HCT116 (cell line): ENCODE data around the gene ZBTB39. TPM values are rescaled to one million over a fixed set of nuclear protein-coding genes. Genes with fewer than 3 reads are reported as not detected.

ENCODE experiments used
- ATAC-seq: fragments of 200-7000 bp; cut with Tn5 transposase; 2 replicates; pipeline ENCODE4 v1.9.1; 2020; ENCODE audit warnings: mild to moderate bottlenecking, moderate library complexity
- BruUV-seq: library from RNA; stranded (reverse); fragments of 400-500 nt; replicated peaks from 2 replicates; lab custom pipeline; 2021; lab: Mats Ljungman, UMichigan
- CTCF ChIA-PET: fragments of 300-600 bp; sonication (Branson Sonifier 250); formaldehyde crosslinking; loops from one replicate; lab custom pipeline; 2021; ENCODE audit warnings: antibody characterized with exemption; lab: Charles Lee
- POLR2A ChIA-PET: fragments of 300-600, 350-600 bp; sonication (Branson Sonifier 250); formaldehyde crosslinking; loops from one replicate; lab custom pipeline; 2021; ENCODE audit warnings: antibody characterized with exemption; lab: Charles Lee
- RAD21 ChIA-PET, 2 experiments: fragments of 300-600 bp; sonication (Branson Sonifier 250); formaldehyde crosslinking; loops; one replicate each; lab custom pipeline; 2023; ENCODE audit warnings: low total read pairs in 2 of 2; ENCODE audit not compliant: uncharacterized antibody in 2 of 2, unreplicated experiment in 2 of 2, low non-redundant PET in 1 of 2; lab: Charles Lee
- DNase-seq: peaks from one replicate; pipeline ENCODE4 v3.0.0-alpha.2; 2010; ENCODE audit warnings: low read depth, low spot score
- H2AFZ ChIP-seq: fragments of 200-600 bp; shearing (Covaris generic), sonication (generic); 2 replicates; pipeline ENCODE4 v1.6.1; 2017; ENCODE audit warnings: low read depth, mixed run types, mixed read lengths, antibody characterized with exemption, low read length; ENCODE audit not compliant: poor library complexity, severe bottlenecking
- H3K27ac ChIP-seq: 2 replicates; pipeline ENCODE4 v1.5.1; 2012; ENCODE audit warnings: low read depth, low read length
- H3K27me3 ChIP-seq: fragments of 200-600 bp; sonication (generic); 2 replicates; pipeline ENCODE4 v1.6.1; 2016; ENCODE audit warnings: mixed run types, low read length, mixed read lengths; ENCODE audit not compliant: insufficient read depth
- H3K36me3 ChIP-seq, 2 experiments: fragments of 200-500 bp in 1 of 2; fragments of 200-600 bp in 1 of 2; sonication (Bioruptor generic) in 1 of 2; sonication (generic) in 1 of 2; 2 replicates each; pipeline versions ENCODE4 v1.5.1 to v1.6.1; 2014 to 2016; ENCODE audit warnings: low read length in 2 of 2, inconsistent platforms in 1 of 2, mixed read lengths in 1 of 2, mixed run types in 1 of 2; ENCODE audit not compliant: insufficient read depth in 2 of 2, control insufficient read depth in 1 of 2
- H3K4me1 ChIP-seq, 2 experiments: fragments of 200-600 bp in 1 of 2; sonication (generic) in 1 of 2; 2 replicates each; pipeline versions ENCODE4 v1.5.1 to v1.6.1; 2012 to 2017; ENCODE audit warnings: low read length in 2 of 2, inconsistent platforms in 1 of 2, mild to moderate bottlenecking in 1 of 2, mixed read lengths in 1 of 2, mixed run types in 1 of 2, moderate library complexity in 1 of 2; ENCODE audit not compliant: insufficient read depth in 2 of 2, control insufficient read depth in 1 of 2
- H3K4me2 ChIP-seq: fragments of 200-600 bp; sonication (generic); 2 replicates; pipeline ENCODE4 v1.6.1; 2017; ENCODE audit warnings: mixed run types, low read length, mixed read lengths
- H3K4me3 ChIP-seq, 2 experiments: fragments of 200-600 bp in 1 of 2; sonication (generic) in 1 of 2; replicated peaks in 1 of 2; 2 replicates each; pipeline ENCODE4 v1.5.1; 2011 to 2016; ENCODE audit warnings: low read length in 2 of 2, control low read depth in 1 of 2, low read depth in 1 of 2, mild to moderate bottlenecking in 1 of 2, mixed read lengths in 1 of 2, mixed run types in 1 of 2
- H3K79me2 ChIP-seq: fragments of 200-600 bp; sonication (generic); 2 replicates; pipeline ENCODE4 v1.6.1; 2017; ENCODE audit warnings: mild to moderate bottlenecking, mixed run types, low read length, moderate library complexity, mixed read lengths; ENCODE audit not compliant: insufficient read depth
- H3K9ac ChIP-seq: fragments of 200-600 bp; sonication (generic); 2 replicates; pipeline ENCODE4 v1.6.1; 2016; ENCODE audit warnings: low read length, mixed read lengths
- H3K9me2 ChIP-seq: fragments of 200-600 bp; sonication (generic), shearing (Covaris generic); 2 replicates; pipeline ENCODE4 v1.6.1; 2017; ENCODE audit warnings: mixed run types, mild to moderate bottlenecking, moderate library complexity; ENCODE audit not compliant: insufficient read depth
- H3K9me3 ChIP-seq, 2 experiments: fragments of 200-500 bp in 1 of 2; fragments of 200-600 bp in 1 of 2; sonication (Bioruptor generic) in 1 of 2; sonication (generic) in 1 of 2; 2 replicates each; pipeline ENCODE4 v1.6.1; 2014 to 2017; ENCODE audit warnings: low read length in 2 of 2, mixed read lengths in 2 of 2, inconsistent platforms in 1 of 2, low read depth in 1 of 2, mild to moderate bottlenecking in 1 of 2, mixed run types in 1 of 2, moderate library complexity in 1 of 2; ENCODE audit not compliant: control insufficient read depth in 1 of 2, insufficient read depth in 1 of 2
- H4K20me1 ChIP-seq: fragments of 200-600 bp; sonication (generic), shearing (Covaris generic); 2 replicates; pipeline ENCODE4 v1.6.1; 2017; ENCODE audit warnings: mixed run types, mild to moderate bottlenecking, moderate library complexity; ENCODE audit not compliant: insufficient read depth
- CBX3 ChIP-seq: IDR thresholded peaks from 2 replicates; pipeline ENCODE4 v1.6.1; 2012; ENCODE audit warnings: low read depth
- POLR2A ChIP-seq: IDR thresholded peaks from 2 replicates; pipeline ENCODE4 v1.7.0; 2011; ENCODE audit warnings: borderline replicate concordance; ENCODE audit not compliant: insufficient read depth, insufficient read length; ENCODE audit errors: extremely low read depth
- POLR2AphosphoS5 ChIP-seq: IDR thresholded peaks from 2 replicates; pipeline ENCODE4 v1.6.1; 2011; ENCODE audit warnings: mild to moderate bottlenecking, low read depth, low read length, moderate library complexity
- SIN3A ChIP-seq: IDR thresholded peaks from 2 replicates; pipeline ENCODE4 v1.6.1; 2012; ENCODE audit warnings: low read depth
- YY1 ChIP-seq: IDR thresholded peaks from 2 replicates; pipeline ENCODE4 v1.6.1; 2011; ENCODE audit warnings: low read length, low read depth, moderate library complexity, mild to moderate bottlenecking; ENCODE audit not compliant: insufficient replicate concordance; ENCODE audit errors: extremely low read depth
- ZFX ChIP-seq: fragments of 450-650 bp; IDR thresholded peaks from 2 replicates; pipeline ENCODE4 v1.6.1; 2017
- intact Hi-C: fragments of 100-400 bp; cut with micrococcal nuclease; formaldehyde crosslinking; loops from 2 replicates; pipeline ENCODE4 v1.10.0; 2022
- total RNA-seq: library from RNA; stranded (reverse); gene quantifications from one replicate; pipeline ENCODE4 v1.2.1, GENCODE V29; 2021; ENCODE audit not compliant: unreplicated experiment
- TF ChIP-seq, protein P1 (sequence below): IDR thresholded peaks from 2 replicates; pipeline ENCODE4 v1.6.1; 2012
- TF ChIP-seq, protein P2 (sequence below), 3 experiments: fragments of 200-600 bp in 1 of 3; sonication (generic) in 1 of 3; IDR thresholded peaks in 2 of 3; conservative IDR thresholded peaks in 1 of 3; 2 replicates each; pipeline ENCODE4 v1.5.1; 2012 to 2017; ENCODE audit warnings: low read depth in 2 of 3, low read length in 2 of 3, antibody characterized with exemption in 1 of 3, borderline replicate concordance in 1 of 3, control low read depth in 1 of 3, mild to moderate bottlenecking in 1 of 3, mixed read lengths in 1 of 3, mixed run types in 1 of 3, moderate library complexity in 1 of 3; ENCODE audit not compliant: insufficient read depth in 1 of 3
- TF ChIP-seq, protein P3 (sequence below): IDR thresholded peaks from 2 replicates; pipeline ENCODE4 v1.6.1; 2011; ENCODE audit warnings: mild to moderate bottlenecking, low read length, moderate library complexity; ENCODE audit not compliant: insufficient replicate concordance; ENCODE audit errors: extremely low read depth
- TF ChIP-seq, protein P4 (sequence below): IDR thresholded peaks from 2 replicates; pipeline ENCODE4 v1.6.1; 2012; ENCODE audit warnings: low read depth

ZBTB39 gene
- total RNA-seq, 1 experiment from 2014 or later: 12.3 TPM

DNA sequence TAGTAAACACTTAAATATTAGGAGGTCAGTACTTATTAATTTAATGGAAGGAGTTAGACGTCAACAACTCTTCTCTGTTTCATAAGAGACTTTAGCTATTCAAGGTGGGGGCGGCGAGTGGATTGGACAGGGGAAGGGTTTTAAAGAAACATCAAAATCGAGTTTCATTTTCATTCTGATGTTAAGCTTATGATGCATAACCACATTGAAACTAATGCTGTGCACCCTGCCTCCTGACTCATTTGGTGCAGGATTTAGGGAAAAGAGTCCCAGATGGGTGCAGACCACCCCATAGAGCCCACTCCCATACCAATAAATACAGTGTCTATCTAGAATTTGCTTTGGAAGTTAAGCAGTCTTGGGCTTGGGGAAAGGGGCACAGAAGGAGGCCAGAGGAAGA lies 7.4 kb downstream of the ZBTB39 start:
- Histone ChIP-seq H3K9me2 (no peaks in the 10 kb centered on the region), H3K36me3 (peaks cover 21 to 27% of the 10 kb centered on the region in 2 experiments), H3K4me1 (peaks cover 0 to 6% of the 10 kb centered on the region in 2 experiments; a peak in 3 of 4 replicates), H3K27ac (no peak overlapping the region), H4K20me1 (no peaks in the 10 kb centered on the region), H3K9ac (no peak overlapping the region), H3K27me3 (no peaks in the 10 kb centered on the region), H3K79me2 (peaks cover 33% of the 10 kb centered on the region), H3K4me2 (no peak overlapping the region), H3K4me3 (no peak overlapping the region), H3K9me3 (no peaks in the 10 kb centered on the region), H2AFZ (no peak overlapping the region)
- TF ChIP-seq ZFX (no peak), CBX3 (no peak), POLR2AphosphoS5 (no peak), YY1 (no peak)
- TF ChIP-seq, protein P1, sequence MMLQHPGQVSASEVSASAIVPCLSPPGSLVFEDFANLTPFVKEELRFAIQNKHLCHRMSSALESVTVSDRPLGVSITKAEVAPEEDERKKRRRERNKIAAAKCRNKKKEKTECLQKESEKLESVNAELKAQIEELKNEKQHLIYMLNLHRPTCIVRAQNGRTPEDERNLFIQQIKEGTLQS: no peak
- TF ChIP-seq, protein P2, sequence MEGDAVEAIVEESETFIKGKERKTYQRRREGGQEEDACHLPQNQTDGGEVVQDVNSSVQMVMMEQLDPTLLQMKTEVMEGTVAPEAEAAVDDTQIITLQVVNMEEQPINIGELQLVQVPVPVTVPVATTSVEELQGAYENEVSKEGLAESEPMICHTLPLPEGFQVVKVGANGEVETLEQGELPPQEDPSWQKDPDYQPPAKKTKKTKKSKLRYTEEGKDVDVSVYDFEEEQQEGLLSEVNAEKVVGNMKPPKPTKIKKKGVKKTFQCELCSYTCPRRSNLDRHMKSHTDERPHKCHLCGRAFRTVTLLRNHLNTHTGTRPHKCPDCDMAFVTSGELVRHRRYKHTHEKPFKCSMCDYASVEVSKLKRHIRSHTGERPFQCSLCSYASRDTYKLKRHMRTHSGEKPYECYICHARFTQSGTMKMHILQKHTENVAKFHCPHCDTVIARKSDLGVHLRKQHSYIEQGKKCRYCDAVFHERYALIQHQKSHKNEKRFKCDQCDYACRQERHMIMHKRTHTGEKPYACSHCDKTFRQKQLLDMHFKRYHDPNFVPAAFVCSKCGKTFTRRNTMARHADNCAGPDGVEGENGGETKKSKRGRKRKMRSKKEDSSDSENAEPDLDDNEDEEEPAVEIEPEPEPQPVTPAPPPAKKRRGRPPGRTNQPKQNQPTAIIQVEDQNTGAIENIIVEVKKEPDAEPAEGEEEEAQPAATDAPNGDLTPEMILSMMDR (IDR thresholded peaks at IDR 0.05 in 2 of 3, conservative IDR thresholded peaks at IDR 0.05 in 1 of 3; ENCODE audit: borderline replicate concordance in 1 of 3, insufficient read depth in 1 of 3, low read depth in 2 of 3, low read length in 2 of 3): no peak
- POLR2A ChIA-PET: no interaction called here
- no peak for ATAC-seq
- intact Hi-C loops: no loop called here
- no peak for DNase-seq
- RAD21 ChIA-PET: no interaction called here
- CTCF ChIA-PET: no interaction called here
- no TSS peak for BruUV-seq

DNA sequence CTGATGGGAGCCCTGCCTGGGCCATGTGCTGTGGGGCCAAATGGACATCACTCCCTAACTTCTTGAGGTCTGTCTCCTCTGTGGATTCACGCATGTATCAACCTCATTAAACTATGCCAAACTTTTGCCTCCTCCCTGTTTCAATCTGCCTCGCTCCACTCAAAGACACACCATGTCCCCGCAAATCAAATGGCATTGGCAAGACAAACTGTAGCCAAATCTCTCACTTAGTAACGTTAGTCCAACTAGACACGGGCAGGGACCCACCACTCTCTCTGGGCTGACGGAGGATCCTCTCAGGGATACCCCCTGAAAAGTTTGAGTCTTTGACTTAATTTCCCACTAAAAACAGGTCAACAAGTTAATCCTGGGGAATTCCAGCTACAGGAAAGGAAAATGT lies 8.0 kb downstream of the ZBTB39 start:
- Histone ChIP-seq H3K4me1 (peaks cover 0 to 6% of the 10 kb centered on the region in 2 experiments; a peak in 3 of 4 replicates), H3K27ac (no peak overlapping the region), H3K9me3 (no peaks in the 10 kb centered on the region), H3K4me2 (no peak overlapping the region), H4K20me1 (no peaks in the 10 kb centered on the region), H3K9me2 (no peaks in the 10 kb centered on the region), H3K4me3 (no peak overlapping the region), H3K27me3 (no peaks in the 10 kb centered on the region), H3K9ac (no peak overlapping the region), H2AFZ (no peak overlapping the region), H3K79me2 (peaks cover 27% of the 10 kb centered on the region), H3K36me3 (peaks cover 19 to 21% of the 10 kb centered on the region in 2 experiments)
- BruUV-seq: no TSS peak
- RAD21 ChIA-PET: no interaction called here
- ATAC-seq: no peak
- POLR2A ChIA-PET: no interaction called here
- DNase-seq: no peak
- CTCF ChIA-PET: no interaction called here
- intact Hi-C loops: no loop called here
- no peak for TF ChIP-seq POLR2A
- TF ChIP-seq SIN3A: no peak
- TF ChIP-seq, protein P3, sequence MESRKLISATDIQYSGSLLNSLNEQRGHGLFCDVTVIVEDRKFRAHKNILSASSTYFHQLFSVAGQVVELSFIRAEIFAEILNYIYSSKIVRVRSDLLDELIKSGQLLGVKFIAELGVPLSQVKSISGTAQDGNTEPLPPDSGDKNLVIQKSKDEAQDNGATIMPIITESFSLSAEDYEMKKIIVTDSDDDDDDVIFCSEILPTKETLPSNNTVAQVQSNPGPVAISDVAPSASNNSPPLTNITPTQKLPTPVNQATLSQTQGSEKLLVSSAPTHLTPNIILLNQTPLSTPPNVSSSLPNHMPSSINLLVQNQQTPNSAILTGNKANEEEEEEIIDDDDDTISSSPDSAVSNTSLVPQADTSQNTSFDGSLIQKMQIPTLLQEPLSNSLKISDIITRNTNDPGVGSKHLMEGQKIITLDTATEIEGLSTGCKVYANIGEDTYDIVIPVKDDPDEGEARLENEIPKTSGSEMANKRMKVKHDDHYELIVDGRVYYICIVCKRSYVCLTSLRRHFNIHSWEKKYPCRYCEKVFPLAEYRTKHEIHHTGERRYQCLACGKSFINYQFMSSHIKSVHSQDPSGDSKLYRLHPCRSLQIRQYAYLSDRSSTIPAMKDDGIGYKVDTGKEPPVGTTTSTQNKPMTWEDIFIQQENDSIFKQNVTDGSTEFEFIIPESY: no peak
- TF ChIP-seq, protein P4, sequence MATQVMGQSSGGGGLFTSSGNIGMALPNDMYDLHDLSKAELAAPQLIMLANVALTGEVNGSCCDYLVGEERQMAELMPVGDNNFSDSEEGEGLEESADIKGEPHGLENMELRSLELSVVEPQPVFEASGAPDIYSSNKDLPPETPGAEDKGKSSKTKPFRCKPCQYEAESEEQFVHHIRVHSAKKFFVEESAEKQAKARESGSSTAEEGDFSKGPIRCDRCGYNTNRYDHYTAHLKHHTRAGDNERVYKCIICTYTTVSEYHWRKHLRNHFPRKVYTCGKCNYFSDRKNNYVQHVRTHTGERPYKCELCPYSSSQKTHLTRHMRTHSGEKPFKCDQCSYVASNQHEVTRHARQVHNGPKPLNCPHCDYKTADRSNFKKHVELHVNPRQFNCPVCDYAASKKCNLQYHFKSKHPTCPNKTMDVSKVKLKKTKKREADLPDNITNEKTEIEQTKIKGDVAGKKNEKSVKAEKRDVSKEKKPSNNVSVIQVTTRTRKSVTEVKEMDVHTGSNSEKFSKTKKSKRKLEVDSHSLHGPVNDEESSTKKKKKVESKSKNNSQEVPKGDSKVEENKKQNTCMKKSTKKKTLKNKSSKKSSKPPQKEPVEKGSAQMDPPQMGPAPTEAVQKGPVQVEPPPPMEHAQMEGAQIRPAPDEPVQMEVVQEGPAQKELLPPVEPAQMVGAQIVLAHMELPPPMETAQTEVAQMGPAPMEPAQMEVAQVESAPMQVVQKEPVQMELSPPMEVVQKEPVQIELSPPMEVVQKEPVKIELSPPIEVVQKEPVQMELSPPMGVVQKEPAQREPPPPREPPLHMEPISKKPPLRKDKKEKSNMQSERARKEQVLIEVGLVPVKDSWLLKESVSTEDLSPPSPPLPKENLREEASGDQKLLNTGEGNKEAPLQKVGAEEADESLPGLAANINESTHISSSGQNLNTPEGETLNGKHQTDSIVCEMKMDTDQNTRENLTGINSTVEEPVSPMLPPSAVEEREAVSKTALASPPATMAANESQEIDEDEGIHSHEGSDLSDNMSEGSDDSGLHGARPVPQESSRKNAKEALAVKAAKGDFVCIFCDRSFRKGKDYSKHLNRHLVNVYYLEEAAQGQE: no peak
- TF ChIP-seq ZFX: no peak
- no peak for TF ChIP-seq CBX3
